ENCODE data around the gene INS.
"Not testable (repeated sequence)": the region's sequence is repeated elsewhere in the genome, so short reads cannot be mapped to it uniquely, and the experiment has no call there.

The INS gene

GRCh38 chr11:2131371-2132236 is 29.4 kb downstream of the INS start:
- DNase-seq, result no peak

- DNase-seq, result no peak
These were observed 30.1 kb downstream of the INS start for GRCh38 chr11:2130881-2131352.

DNA sequence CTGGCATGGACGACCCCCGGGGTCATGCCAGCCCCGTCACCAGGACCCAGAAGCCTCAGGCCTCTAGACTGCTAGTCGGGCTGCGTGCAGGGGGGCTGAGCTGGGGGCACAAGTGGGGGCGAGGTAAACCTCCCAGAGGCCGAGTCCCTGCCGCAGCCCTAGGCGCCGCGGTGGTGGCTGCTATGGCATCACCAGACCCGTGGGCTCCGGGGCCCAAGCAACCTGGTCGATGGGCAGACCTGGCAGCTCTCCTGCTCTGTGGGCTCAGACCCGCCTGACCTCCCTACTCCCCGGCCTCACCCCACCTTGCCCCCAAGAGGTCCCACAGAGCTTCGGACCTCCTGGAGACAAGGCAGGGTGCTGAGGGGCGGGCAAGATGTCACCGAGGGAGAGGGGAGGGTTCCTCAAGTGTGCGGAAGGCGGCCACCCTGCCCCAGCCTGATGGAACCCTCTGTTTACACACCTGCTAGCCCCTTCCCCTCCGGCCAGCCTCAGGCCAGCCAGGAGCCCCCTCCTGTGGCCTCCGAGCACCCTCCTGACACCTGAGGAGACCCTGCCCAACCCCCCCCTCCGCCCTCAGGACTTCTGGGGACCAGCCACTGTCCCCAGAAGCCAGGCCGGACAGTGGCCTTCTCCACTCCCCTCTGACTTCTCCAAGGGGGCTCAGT is 31.2 kb downstream of the INS start:
- DNase-seq, result no peak

DNA sequence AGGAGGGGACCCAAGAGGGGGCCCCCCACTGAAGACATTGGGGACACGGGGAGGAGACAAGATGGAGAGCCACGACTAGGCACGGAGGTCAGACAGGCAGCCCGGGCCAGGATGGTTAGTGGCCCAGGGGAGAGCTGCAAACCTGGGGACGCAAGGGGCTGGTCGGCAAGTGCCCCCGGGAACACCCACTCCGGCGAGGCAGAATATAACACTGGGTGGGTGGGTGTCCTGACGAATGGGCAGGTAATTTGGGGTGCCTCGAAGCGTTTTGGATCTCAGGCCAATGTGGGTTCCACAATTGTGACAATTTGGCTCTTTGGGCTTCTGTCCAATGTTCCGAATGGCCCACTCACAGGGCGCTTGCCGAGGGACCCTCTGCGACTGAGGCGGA is 31.7 kb downstream of the INS start:
- no peak for DNase-seq

DNA sequence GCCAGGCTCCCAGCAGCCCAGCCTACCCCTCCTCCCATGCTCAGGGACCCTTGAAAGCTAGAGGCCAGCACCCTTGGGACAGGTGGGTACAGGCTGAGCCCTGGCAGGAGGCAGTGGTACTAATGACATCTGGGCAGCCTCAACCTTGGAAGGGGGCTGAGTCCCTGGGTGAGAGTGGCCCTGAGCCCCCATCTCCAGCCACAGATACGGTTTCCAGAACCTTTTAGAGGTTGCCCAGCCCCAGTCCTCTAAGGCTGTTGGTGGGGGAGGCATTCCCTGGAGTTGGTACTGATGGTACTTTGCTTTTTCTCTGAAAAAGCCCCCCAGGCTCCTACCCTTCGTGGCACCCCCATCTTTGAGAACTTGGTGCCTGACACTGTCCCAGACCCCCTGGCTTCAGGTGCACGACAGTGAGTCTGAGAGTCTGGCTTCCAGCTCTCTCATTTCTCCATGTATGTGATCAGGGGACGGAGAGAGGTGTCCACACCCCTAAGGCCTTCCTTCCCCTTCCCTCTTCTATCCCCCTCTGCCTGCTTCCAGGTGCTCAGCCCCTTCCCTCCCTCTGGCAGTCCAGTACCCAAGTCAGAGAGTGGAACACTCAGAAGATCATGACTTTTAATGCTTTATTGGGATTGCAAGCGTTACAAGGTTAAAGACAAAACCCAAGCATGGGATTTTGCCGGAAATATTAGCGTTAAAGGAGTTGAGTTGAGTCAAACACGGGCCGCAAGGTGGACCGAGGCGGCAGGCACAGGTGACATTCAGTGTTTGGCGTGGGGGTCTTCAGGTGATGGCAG is 32.3 kb downstream of the INS start:
- DNase-seq, result no peak

DNA sequence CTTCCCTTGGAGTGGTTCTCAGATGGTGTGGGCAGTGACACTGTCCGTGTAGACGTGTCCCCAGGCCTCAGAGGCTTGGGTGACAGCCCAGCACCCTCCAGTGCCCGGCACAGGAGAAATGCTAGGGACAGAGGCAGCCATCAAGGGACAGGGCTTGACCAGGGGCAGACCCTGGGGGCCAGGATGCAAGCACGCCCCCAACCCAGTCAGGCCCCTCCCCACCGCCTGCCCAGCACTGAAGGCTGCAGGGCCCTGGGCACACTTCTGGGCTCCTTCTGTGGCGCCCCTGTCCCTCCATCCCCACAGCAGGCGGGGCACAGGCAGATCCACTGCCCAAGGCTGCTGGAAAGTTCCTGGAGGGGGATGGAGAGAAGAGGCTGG is 32.9 kb downstream of the INS start:
- DNase-seq, result no peak

- no peak for DNase-seq
These were observed 33.4 kb downstream of the INS start for GRCh38 chr11:2127482-2128129.

- DNase-seq, result no peak
These were observed 34.4 kb downstream of the INS start for GRCh38 chr11:2126520-2127085.

- DNase-seq, result not testable (repeated sequence)
These were observed 36.1 kb downstream of the INS start for GRCh38 chr11:2124736-2125484.

- no peak for DNase-seq
These were observed 37.4 kb downstream of the INS start for GRCh38 chr11:2123628-2123960.

GRCh38 chr11:2122907-2123627 is 37.9 kb downstream of the INS start:
- no peak for DNase-seq

- DNase-seq, result no peak
These were observed 38.6 kb downstream of the INS start for GRCh38 chr11:2122222-2122906.

GRCh38 chr11:2121227-2122130 is 39.5 kb downstream of the INS start:
- no peak for DNase-seq

DNA sequence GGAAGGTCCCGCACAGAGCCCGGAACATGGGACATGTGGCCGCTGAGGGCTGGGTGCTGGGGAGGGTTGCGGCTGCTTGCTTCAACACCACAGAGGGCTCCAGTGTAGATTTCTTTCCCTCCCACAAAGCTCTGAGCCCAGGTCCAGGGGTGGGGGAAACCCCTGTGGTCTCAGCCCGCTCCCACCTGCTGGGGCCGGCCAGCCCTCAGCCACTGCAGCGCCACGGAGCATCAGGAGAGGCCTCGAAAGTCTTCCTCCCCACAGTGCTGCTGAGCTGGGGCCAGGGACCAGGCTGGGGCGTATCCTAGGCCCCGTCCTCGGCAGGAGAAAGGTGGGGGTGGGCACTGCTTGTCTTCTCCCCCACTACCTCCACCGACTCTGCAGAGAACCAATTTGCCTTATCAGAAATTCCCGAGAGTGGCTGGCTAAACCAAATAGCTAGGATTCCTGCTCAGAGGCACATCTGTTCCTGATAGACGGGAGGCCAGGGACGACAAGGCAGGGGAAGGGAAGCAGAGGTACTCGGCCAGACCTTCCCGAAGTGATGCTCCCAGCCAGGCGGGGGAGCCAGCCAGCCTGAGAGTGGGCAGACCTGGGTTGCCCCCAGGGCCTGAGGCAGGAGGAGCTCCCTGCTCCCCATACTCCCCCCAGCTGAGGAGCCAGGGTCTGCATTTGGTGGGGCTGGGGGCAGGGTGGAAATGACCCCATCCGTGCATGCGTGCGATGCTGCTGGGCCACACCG is 40.5 kb downstream of the INS start:
- no peak for DNase-seq

- no peak for DNase-seq
These were observed 42.3 kb downstream of the INS start for GRCh38 chr11:2118677-2119076.

DNA sequence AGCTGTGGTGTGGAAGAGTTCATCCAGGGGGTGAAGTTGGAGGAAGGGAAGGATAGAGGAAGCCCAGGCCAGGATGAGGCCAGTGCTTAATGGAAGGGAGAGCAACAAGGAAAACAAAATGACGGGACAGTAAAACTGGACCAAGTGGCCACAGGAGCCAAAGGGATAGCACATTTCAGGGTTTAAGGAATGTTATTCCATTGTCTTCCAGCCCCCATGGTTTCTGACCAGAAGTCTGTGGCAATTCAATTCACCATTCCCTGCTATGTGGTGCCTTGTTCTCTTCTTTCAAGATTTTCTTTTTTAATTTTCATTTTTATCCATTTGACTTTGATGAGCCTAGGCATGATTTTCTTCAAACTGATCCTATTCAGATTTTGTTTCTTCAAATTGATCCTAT is 44.3 kb downstream of the INS start:
- no peak for DNase-seq

DNA sequence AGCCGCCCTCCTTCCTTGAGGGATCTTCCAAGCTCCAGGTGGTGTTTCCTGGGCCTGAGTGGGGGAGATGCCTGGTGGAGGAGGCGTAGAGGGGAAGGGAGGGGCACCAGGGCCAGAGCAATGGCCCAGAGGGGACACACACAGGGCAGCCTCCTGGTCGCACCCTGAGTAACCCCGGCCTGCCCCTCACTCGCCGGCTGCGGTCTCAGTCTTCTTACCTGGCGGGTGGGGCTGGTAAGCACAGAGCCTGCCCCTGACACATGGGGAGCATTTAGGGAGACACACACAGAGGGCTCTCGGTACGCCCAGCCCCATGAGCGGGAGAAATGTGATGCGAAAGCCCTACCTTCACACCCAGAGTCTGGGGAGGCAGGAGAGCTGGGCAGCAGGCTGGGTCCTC is 45.7 kb downstream of the INS start:
- DNase-seq, result no peak
